ENCODE data around the gene ASIC1.
A peak's percentile ranks its signal among the peaks of the same experiment; 100 is the strongest.

The ASIC1 gene

GRCh38 chr12:50110127-50110761, 52.8 kb downstream of the ASIC1 start:
- DNase-seq (ENCODE audit: low read depth): peak; percentile 43

DNA sequence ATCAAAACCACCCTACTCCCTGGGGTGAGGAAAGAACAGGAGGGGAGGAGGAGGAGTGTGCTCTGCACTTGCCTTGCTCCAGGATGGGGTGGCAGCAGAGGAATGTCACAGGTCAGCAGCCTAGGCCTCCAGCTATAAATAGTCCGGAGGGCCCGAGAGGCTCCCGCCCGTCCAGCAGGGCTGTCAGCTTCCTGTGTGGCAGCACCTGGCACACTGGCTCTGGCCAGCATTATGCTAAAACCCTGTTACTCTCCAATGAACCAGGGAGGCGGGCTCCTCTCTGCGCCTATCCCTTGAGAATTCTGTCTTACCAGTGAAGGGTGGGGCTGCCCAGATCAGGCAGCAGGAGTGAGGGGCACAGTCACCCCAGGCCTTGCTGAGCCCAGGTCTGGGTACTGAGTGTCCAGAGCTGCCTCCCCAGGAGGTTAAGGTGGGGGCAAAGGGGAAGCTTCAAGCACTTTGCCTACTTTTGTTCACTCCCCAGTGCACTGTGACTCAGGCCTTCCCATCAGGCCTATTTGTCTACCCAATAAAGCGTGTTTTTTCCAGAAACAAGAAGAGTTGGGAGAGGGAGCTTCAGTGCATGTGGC, 53.5 kb downstream of the ASIC1 start:
- DNase-seq (ENCODE audit: low read depth): peak; percentile 78

DNA sequence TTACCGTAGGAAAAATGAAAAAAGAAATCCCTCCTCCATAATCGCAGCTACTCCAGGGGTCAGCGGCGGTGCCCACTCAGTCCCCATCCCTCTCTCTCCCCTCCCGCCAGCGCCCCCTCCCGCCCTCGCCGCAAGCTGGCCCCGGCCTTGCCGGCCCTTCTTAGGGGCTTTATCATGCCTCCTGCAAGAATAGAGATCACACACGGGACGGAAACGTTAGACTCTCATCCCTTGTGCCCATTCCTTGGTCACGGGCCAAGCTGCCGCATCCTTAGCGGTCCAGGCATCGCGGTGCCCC, 53.9 kb downstream of the ASIC1 start:
- no peak for DNase-seq (ENCODE audit: low read depth)

GRCh38 chr12:50111693-50112455, 54.5 kb downstream of the ASIC1 start, which contains the start of gene COX14:
TSS of gene COX14 (plus strand) at chr12:50112236. CDS start at chr12:50120044, 7,808 bp downstream.
- DNase-seq (ENCODE audit: low read depth): peak; percentile 99

DNA sequence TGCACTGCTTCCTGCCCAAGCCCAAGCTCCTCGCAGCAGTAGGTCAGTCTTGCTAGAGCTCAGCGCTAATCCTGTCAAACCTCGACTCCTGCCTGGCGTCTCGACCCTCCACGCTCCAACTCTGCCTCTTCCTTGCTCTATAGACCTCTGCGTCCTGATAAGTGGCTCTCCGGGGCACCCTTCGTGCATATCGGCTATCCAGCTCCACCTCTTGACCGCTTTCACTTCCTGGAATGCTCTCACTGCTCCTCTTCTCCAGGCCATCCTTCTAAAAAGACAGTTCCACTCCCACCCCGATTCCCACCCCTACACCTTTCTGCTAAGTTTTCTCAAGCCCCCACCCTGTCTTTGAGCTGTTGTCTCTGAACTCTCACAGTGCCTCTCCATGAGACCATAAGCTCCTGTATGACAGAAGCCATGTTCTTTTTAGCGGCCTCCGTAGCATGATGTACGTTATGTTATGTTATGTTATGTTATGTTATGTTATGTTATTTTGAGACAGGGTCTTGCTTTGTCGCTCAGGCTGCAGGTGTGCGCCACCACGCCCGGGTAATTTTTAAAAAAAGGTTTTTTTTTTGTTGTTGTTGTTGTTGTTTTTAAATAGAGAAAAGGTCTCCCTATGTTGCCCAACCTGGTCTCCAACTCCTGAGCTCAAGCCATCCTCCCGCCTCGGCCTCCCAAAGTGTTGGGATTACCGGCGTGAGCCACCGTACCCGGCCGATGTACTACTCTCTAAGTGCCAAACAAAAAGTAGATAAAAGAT, 55.2 kb downstream of the ASIC1 start:
- peak; percentile 34 for DNase-seq (ENCODE audit: low read depth)

- no peak for DNase-seq (ENCODE audit: low read depth)
Measured at GRCh38 chr12:50117057-50117622, 59.7 kb downstream of the ASIC1 start.

DNA sequence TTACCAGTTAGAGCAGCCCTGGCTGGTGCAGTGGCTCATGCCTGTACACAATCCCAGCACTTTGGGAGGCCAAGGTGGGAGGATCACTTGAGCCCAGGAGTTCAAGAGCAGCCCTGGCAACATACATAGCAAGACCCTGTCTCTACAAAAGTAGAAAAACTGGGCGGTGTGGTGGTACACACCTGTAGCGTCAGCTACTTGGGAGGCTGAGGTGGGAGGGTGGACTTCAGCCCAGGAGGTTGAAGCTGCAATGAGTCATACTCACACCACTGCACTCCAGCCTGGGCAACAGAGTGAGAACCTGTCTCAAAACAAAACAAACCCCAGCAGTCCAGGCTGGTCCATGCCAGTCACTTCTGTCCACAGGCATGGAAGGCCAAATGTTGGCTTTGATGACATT, 62.0 kb downstream of the ASIC1 start:
- no peak for DNase-seq (ENCODE audit: low read depth)

DNA sequence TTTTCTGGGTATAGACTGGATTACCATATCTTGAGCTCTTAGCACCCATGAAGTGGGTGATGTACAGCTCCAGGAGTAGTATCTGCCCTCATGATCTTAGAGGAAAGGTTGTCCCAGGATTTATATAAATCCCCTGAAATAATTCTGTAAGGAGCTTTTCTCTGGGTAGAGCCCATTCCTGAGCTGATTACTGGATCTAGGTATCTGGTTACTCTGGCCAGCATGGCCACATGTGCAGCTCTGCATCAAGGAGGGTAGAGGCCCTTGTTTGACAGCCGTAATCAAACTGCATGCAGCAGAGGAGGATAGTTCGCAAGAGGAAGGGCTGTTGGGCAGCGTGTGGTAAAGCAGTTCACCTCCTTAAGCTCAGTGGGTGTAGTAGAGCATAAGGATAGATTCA, 63.1 kb downstream of the ASIC1 start:
- DNase-seq (ENCODE audit: low read depth): no peak

DNA sequence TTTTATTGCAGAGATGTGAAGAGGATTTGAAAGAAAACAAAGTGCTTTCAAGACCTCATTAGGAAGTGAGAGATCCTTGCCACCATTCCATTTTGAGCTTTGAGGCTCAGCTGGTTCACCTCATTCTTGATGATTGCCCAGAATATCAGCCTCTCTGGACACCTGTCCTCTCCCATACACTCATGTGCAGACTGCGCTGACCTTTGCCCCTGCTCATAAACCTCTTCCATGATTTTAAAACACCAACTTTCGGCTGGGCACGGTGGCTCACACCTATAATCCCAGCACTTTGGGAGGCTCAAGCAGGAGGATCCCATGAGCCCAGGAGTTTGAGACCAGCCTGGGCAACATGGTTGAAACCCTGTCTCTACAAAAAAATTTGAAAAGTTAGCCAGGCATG, 63.6 kb downstream of the ASIC1 start:
- DNase-seq (ENCODE audit: low read depth): no peak

- DNase-seq (ENCODE audit: low read depth): no peak
Measured at GRCh38 chr12:50121641-50122040, 64.2 kb downstream of the ASIC1 start.

- no peak for DNase-seq (ENCODE audit: low read depth)
Measured at GRCh38 chr12:50123203-50123602, 65.8 kb downstream of the ASIC1 start.

GRCh38 chr12:50127546-50127945, 70.2 kb downstream of the ASIC1 start:
- no peak for DNase-seq (ENCODE audit: low read depth)

- no peak for DNase-seq (ENCODE audit: low read depth)
Measured at GRCh38 chr12:50129290-50129689, 71.9 kb downstream of the ASIC1 start.

DNA sequence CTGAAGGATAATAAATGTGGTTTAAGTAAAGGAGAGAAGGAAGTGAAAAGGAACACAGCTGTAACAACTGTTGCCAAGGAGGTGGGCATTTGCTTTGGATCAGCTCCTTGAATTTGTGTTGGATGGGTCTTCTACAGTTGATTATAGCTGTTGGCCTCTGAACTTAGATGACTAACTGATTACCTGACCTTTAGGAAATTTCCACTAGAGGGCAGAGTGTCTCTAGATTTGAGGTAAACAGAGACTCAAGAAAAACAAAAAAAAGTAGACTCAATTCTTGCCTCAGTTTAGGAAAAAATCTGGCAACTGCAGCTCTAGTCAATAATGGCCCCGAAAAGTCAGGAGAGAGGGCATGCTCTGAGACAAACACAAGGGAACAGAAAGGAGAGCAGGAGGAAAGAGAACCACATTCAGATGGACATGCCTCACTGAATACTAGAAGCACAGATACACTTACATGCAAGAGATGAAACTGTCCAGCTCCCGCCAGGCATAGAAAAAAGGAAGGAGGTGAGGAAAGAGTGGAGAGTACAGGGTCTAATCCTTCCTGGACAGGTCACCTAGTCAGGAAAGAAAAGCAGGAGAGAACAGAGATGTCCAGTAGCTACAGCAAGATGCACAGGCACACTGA, 75.2 kb downstream of the ASIC1 start:
- peak; percentile 34 for DNase-seq (ENCODE audit: low read depth)
